H1 (cell line): Measurements from ENCODE around the gene C16orf89. TPM values are rescaled to one million over a fixed set of nuclear protein-coding genes. Genes with fewer than 3 reads are reported as not detected.

ENCODE experiments used
- BACH1 ChIP-seq: IDR thresholded peaks from 2 replicates; pipeline ENCODE4 v1.6.1; 2012; ENCODE audit warnings: low read length, improper control_type of control experiment
- BRCA1 ChIP-seq: IDR thresholded peaks from 2 replicates; pipeline ENCODE4 v1.6.1; 2012; ENCODE audit warnings: low read depth, low read length, improper control_type of control experiment
- CEBPB ChIP-seq: IDR thresholded peaks from 2 replicates; pipeline ENCODE4 v1.6.1; 2012; ENCODE audit warnings: low read depth, low read length
- CHD2 ChIP-seq: IDR thresholded peaks from 2 replicates; pipeline ENCODE4 v1.6.1; 2012; ENCODE audit warnings: low read length, improper control_type of control experiment
- EP300 ChIP-seq, 2 experiments: IDR thresholded peaks; 1 replicate in 1 of 2; 2 replicates in 1 of 2; pipeline ENCODE4 v1.6.1; 2011 to 2012; ENCODE audit warnings: low read depth in 2 of 2, low read length in 2 of 2, mild to moderate bottlenecking in 2 of 2, borderline replicate concordance in 1 of 2, inconsistent platforms in 1 of 2, moderate library complexity in 1 of 2
- EZH2 ChIP-seq: fragments of 200-600 bp; sonication (generic); IDR thresholded peaks from 2 replicates; pipeline ENCODE4 v1.7.1; 2012; ENCODE audit warnings: low read depth, mild to moderate bottlenecking, moderate library complexity, low read length, inconsistent platforms; ENCODE audit not compliant: severe bottlenecking
- GABPA ChIP-seq: IDR thresholded peaks from 2 replicates; pipeline ENCODE4 v1.6.1; 2011; ENCODE audit warnings: mild to moderate bottlenecking, low read length, moderate library complexity, borderline replicate concordance; ENCODE audit not compliant: insufficient read depth
- HDAC2 ChIP-seq, 2 experiments: fragments of 300-600 bp in 1 of 2; sonication (generic) in 1 of 2; IDR thresholded peaks; 2 replicates each; pipeline ENCODE4 v1.6.1; 2011 to 2012; ENCODE audit warnings: low read depth in 2 of 2, low read length in 2 of 2, mild to moderate bottlenecking in 2 of 2, moderate library complexity in 2 of 2, borderline replicate concordance in 1 of 2, inconsistent platforms in 1 of 2
- HDAC6 ChIP-seq: IDR thresholded peaks from one replicate; pipeline ENCODE4 v1.7.1; 2012; ENCODE audit warnings: low read depth, mild to moderate bottlenecking, inconsistent platforms, low read length, moderate library complexity
- KDM1A ChIP-seq: fragments of 200-600, 300-600 bp; sonication (generic); IDR thresholded peaks from 2 replicates; pipeline ENCODE4 v1.7.1; 2016; ENCODE audit warnings: mild to moderate bottlenecking, low read length, borderline replicate concordance
- PHF8 ChIP-seq: fragments of 200-600 bp; sonication (generic); conservative IDR thresholded peaks from 2 replicates; pipeline ENCODE4 v1.7.1; 2012; ENCODE audit warnings: low read depth, mild to moderate bottlenecking, inconsistent platforms, low read length, moderate library complexity
- POLR2AphosphoS5 ChIP-seq: IDR thresholded peaks from 2 replicates; pipeline ENCODE4 v1.6.1; 2011; ENCODE audit warnings: low read depth, low read length
- RFX5 ChIP-seq: IDR thresholded peaks from 2 replicates; pipeline ENCODE4 v1.6.1; 2011; ENCODE audit warnings: low read depth, low read length, improper control_type of control experiment, borderline replicate concordance
- RXRA ChIP-seq: IDR thresholded peaks from 2 replicates; pipeline ENCODE4 v1.6.1; 2011; ENCODE audit warnings: low read depth, mild to moderate bottlenecking, low read length, moderate library complexity; ENCODE audit not compliant: insufficient read depth
- SAP30 ChIP-seq: fragments of 300-600 bp; sonication (generic); IDR thresholded peaks from 2 replicates; pipeline ENCODE4 v1.7.1; 2012; ENCODE audit warnings: low read length, moderate library complexity, mild to moderate bottlenecking, inconsistent platforms; ENCODE audit not compliant: insufficient read depth, insufficient replicate concordance
- SIRT6 ChIP-seq: IDR thresholded peaks from one replicate; pipeline ENCODE4 v1.7.1; 2012; ENCODE audit warnings: low read length, inconsistent platforms
- SIX5 ChIP-seq: IDR thresholded peaks from 2 replicates; pipeline ENCODE4 v1.6.1; 2011; ENCODE audit warnings: mild to moderate bottlenecking, low read depth, low read length
- SUZ12 ChIP-seq: fragments of 200-600 bp; sonication (generic); IDR thresholded peaks from 2 replicates; pipeline ENCODE4 v1.6.1; 2012; ENCODE audit warnings: mild to moderate bottlenecking, inconsistent platforms, low read length, moderate library complexity, mixed read lengths
- TAF7 ChIP-seq: optimal IDR thresholded peaks from 2 replicates; pipeline ENCODE3; 2011; ENCODE audit warnings: low read depth, mild to moderate bottlenecking, inconsistent platforms, low read length, moderate library complexity, borderline replicate concordance
- TBP ChIP-seq: IDR thresholded peaks from 2 replicates; pipeline ENCODE4 v1.6.1; 2011; ENCODE audit warnings: low read depth, low read length, improper control_type of control experiment
- TCF12 ChIP-seq: IDR thresholded peaks from 2 replicates; pipeline ENCODE4 v1.6.1; 2011; ENCODE audit warnings: low read depth, mild to moderate bottlenecking, low read length
- polyA plus RNA-seq, 7 experiments: library from polyadenylated mRNA; depleted of rRNA in 3 of 7; stranded (reverse) in 5 of 7; unstranded in 2 of 7; fragments of >200 nt in 5 of 7; fragments of 200-250 nt in 2 of 7; gene quantifications; 1 replicate in 5 of 7; 2 replicates in 1 of 7; 4 replicates in 1 of 7; pipeline versions ENCODE4 v1.2.1 to v1.2.3, GENCODE V29; 2011 to 2013; ENCODE audit warnings: missing spikeins in 2 of 7, mixed read lengths in 2 of 7
- total RNA-seq: library from RNA; stranded (reverse); fragmentation: NEBNext Ultra II Directional; extraction: Animal tissue kit (Norgen Biotek cat#: 25700); gene quantifications from 2 replicates; pipeline ENCODE4 v1.2.1, GENCODE V29; 2021
- TF ChIP-seq, protein P1 (sequence below): IDR thresholded peaks from 2 replicates; pipeline ENCODE4 v1.6.1; 2012; ENCODE audit warnings: inconsistent platforms

Gene C16orf89
- total and polyA plus RNA-seq, 2 of the 8 experiments (the other 6 are each of a cell fraction or from before 2014, with no cell fraction given) = 6.7 to 9.9 TPM

DNA sequence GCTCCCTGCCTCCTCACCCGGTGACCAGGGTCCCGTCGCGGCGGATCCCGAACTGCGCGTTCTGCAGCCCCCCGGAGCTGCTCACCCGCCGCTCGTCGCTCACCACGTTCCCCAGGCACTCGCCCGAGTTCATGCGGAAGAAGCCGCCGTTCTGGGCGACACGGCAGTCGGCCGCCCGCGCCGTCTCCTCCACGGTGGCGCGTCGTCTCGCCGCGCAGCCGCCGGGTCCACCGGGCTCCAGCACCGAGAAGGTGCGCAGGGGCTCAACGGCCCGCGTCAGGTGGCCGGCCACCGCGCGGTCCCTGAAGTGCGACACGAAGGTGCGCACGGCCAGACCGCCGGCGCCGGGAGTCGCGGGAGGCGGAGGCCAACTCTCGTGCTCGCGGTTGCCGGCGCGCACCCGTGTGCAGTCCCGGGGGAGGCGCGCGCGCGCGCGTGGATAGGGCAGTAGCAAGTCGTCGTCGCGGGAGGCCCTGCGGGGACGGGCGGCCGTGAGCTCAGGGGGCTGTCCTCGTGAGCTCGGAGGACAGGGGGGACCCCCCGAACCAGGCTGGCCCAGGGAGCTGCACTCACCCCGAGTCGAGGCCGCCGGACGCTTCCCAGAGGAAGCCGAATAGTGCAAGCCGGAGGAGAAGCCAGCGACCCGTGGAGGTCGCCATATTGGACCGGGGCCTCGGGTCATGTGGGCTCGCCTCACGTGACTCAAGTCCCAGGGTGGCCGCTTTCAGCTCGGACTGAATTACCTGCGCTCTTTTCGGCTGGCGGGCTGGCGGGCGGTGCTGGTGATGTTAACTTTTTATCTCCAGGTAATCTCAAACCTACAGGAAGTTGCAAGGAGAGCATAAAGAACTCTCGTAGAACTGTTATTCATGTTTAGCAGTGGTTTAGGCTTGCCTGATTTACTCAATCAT lies 32.2 kb downstream of the C16orf89 start, which contains the start of gene NAGPA (continued):
- TF ChIP-seq POLR2AphosphoS5 = peak; percentile 54; the same call in 1 of the 2 replicates
- no peak for TF ChIP-seq CEBPB
- TF ChIP-seq RFX5 = no peak
- no peak for TF ChIP-seq HDAC6
- peak in 1 of 2 experiments; percentile 86; a peak in 2 of 3 replicates for TF ChIP-seq EP300 (IDR thresholded peaks at IDR 0.05; ENCODE audit: borderline replicate concordance in 1 of 2, low read depth in 2 of 2, low read length in 2 of 2)
- TF ChIP-seq KDM1A = no peak
- peak; percentile 44 for TF ChIP-seq SIX5
- TF ChIP-seq TAF7 = peak; percentile 84
- TF ChIP-seq, protein P1, sequence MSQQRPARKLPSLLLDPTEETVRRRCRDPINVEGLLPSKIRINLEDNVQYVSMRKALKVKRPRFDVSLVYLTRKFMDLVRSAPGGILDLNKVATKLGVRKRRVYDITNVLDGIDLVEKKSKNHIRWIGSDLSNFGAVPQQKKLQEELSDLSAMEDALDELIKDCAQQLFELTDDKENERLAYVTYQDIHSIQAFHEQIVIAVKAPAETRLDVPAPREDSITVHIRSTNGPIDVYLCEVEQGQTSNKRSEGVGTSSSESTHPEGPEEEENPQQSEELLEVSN = no peak
- no peak for TF ChIP-seq SIRT6
- TF ChIP-seq CHD2 = no peak
- TF ChIP-seq BRCA1 = no peak
- TF ChIP-seq GABPA = 0 out of 2 replicates have a peak, but pooled peaks have one; percentile 24
- TF ChIP-seq PHF8 = peak; percentile 72
- TF ChIP-seq RXRA = 0 out of 2 replicates have a peak, but pooled peaks have one; percentile 65
- TF ChIP-seq HDAC2 (IDR thresholded peaks at IDR 0.05; ENCODE audit: borderline replicate concordance in 1 of 2, low read depth in 2 of 2, low read length in 2 of 2) = peak; percentile 65 to 100; a peak in 3 of 4 replicates
- peak; percentile 61 for TF ChIP-seq SAP30
- TF ChIP-seq SUZ12 = no peak
- peak; percentile 76 for TF ChIP-seq TBP
- TF ChIP-seq TCF12 = peak; percentile 79; the same call in 1 of the 2 replicates
- peak; percentile 47 for TF ChIP-seq EZH2
- no peak for TF ChIP-seq BACH1
